Cerebellar nuclear complex (tissue), 1 donor: Measurements from ENCODE around the gene LTN1.
"Not testable (repeated sequence)": the region's sequence is repeated elsewhere in the genome, so short reads cannot be mapped to it uniquely, and the experiment has no call there.

Source experiments
- DNase-seq, 2 experiments: peaks; one replicate each; lab custom pipeline; 2025; lab: John Stamatoyannopoulos, UW

Gene LTN1

GRCh38 chr21:28979092-28979491, 13.6 kb downstream of the LTN1 start:
- DNase-seq, result no peak

DNA sequence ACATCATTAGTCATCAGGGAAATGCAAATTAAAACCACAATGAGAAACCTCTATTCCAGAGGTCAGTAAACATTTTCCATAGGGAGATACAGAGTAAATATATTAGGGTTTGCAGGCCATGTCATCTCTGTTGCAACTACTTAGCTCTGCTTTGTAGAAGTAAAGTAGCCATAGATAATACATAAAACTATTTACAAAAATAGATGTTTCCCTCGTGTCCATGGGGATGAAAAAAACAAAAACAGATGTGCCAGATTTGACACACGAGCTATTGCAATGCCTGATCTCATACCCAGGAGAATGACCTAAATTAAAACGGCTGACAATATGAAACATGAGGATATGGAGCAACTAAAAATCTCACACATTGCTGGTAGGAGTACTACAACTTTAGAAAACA, 17.3 kb downstream of the LTN1 start:
- no peak for DNase-seq

GRCh38 chr21:28974531-28975227, 18.0 kb downstream of the LTN1 start:
- DNase-seq, result no peak

GRCh38 chr21:28972398-28972797, 20.3 kb downstream of the LTN1 start:
- DNase-seq, result no peak

DNA sequence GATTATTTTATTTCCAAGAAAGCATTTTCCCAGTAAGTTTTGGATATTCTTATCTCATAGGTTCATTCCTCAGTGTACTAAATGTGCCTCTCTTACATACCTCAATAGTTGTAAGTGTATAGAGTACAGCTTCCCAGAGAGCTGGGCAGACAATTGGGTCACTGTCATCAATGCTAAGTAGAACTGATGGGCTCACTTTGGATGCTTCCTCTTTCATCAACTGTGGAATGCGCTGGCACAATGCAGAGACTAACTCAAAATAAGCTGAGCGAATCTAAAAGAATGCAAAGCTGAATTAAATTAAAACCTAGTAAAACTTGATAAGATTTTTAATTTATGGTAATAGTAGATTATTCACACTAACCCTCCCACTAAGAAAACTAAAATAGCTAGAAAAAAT, 21.5 kb downstream of the LTN1 start:
- DNase-seq, result no peak

DNA sequence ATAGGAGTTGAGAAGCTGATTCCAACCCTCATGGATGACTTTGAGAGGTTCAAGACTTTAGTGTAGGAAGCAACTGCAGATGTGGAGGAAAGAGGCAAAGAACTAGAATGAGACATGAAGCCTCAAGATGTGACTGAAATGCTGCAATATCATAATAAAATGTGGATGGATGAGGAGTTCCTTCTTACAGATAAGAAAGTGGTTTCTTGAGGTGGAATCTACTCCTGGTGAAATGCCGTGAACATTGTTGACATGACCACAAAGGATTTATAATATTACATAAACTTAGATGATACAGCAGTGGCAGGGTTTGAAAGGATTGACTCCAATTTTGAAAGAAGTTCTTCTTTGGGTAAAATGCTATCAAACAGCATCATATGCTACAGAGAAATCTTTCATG, 28.8 kb downstream of the LTN1 start:
- no peak for DNase-seq

- no peak for DNase-seq
Measured at GRCh38 chr21:28962465-28962864, 30.2 kb downstream of the LTN1 start.

GRCh38 chr21:28961927-28962326, 30.8 kb downstream of the LTN1 start:
- DNase-seq, result no peak

- no peak for DNase-seq
Measured at GRCh38 chr21:28960245-28960644, 32.4 kb downstream of the LTN1 start.

DNA sequence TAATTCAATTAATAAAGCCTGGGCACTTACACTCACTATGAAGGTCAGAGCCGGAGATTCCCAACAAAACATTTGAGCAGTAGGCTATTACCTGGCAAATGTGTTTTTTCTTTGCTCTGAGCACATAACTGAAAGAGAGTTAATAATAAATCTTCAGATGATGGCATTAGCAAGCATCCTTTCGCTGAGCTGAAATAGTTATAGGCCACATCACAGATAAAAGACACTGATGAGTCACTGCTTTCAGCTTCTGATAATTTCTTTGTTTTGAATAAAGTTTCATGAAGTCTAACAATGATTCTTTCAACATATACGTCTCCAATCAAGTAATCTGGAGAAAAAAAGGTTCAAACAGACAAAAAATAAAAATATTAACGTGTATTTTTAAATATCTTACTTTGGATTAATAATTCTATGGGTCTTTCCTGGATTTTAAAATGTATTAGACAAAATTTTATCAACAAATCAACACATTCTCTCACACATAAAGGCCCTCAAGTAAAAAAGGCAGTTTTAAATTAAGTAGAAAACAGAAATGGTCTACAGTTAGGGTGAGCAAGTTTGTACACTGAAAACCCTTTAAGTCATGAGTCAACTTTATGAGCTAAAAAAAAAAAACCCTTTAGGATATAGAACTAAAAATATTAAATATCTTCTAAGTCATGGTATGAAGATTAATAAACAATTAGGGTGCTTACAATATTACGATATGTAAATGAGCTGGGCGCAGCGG, 33.1 kb downstream of the LTN1 start:
- no peak for DNase-seq

DNA sequence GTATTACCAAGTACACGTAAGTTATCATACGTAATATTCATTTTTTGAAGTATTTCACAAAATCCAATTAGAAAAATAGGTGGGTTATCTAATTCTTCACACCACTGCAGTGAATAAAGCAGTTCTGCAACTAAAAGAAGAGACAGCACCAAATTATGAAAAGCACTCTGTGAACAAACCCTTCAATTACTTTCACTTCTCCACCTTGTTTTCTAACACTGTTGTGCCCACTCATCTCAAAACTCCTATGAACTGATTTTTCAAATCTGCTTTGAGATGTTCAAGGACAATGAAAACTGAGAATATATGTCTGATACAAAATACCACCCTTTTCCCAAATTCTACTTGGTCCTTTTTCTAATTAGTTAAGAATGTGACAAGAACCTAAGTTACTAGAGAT, 39.4 kb downstream of the LTN1 start:
- DNase-seq, result no peak

DNA sequence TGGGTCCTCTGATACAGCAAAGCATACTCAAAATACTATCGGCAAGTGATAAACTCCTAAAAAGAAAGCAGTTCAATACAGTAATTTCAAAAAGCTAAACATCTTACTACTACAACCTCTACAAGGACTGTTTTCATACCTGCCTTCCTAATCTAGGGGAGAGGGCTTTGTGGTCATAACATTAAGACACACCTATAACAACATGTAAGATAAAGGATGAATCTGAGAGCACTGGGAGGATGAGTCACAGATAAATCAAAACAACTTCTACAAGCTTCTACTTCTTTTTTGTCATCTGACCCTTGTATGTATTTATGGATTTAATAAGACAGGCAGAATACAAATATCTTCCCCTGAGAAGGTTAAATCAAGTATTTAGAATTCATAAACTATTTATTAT, 40.0 kb downstream of the LTN1 start:
- DNase-seq, result no peak

DNA sequence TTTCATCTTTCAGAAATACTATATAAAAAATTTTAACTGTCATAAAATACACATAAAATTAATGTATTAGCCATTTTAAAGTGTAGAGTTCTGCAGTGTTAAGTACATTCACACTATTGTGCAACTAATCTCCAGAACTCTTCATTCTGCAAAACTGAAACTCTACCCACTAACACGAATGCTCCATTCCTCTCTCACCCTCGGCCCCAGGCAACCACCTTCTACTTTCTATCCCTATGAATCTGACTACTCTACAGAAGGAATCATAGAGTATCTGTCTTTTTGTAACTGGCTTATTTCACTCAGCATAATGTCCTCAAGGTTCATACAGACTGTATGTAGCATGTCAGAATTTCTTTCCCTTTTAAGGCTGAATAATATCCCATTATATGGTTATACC, 43.4 kb downstream of the LTN1 start:
- no peak for DNase-seq

GRCh38 chr21:28944296-28944695, 48.4 kb downstream of the LTN1 start:
- no peak for DNase-seq

GRCh38 chr21:28943631-28944030, 49.0 kb downstream of the LTN1 start:
- no peak for DNase-seq

DNA sequence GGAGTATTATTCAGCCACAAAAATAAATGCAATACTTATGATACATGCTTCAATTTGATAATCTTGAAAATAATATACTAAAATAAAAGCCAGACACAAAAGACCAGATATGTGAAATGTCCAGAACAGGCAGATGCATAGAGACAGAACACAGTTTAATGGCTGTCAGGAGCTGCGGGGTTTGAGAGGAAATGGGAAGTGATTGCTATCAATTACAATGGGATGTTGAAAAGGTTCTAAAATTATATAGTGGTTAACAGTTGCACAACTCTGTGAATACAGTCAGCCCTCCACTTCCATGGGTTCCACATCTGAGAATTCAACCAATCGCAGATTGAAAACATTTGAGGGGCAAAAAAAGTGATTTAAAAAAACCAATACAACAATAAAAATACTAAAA, 54.0 kb downstream of the LTN1 start:
- DNase-seq, result no peak

DNA sequence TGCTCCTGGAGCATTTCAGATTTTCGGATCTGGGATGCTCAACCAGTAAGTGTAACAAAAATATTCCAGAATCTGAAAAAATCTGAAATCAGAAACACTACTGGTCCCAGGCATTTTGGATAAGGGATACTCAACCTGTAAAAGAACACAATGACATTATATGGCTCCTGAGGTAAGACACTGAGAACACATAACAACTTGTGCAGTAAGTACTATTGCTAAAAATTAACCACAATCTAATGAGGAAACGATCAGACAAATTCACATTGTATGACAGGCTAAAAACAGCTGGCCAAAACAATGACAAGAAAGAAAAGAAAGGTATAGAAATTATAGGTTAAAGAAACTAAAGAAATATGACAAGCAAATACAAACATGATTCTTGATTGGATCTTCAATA, 54.9 kb downstream of the LTN1 start:
- no peak for DNase-seq

DNA sequence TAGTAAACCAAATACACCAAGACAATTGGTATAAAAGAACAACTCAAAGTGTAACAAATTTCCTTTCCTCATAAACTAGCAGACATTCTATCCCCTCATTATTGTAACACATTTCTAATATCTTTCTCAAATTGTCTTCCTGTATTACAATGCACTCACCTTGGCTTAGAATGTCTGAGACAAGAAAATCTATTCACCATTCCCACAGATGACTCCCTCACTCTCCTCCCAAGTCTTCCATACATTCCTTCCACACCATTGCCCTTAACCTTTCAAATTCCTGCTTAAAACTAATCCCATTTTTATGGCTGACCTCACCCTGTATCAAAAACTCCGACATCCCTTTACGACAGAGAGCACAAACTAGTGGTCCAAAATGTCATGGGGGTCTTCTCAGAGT, 56.0 kb downstream of the LTN1 start:
- no peak for DNase-seq

DNA sequence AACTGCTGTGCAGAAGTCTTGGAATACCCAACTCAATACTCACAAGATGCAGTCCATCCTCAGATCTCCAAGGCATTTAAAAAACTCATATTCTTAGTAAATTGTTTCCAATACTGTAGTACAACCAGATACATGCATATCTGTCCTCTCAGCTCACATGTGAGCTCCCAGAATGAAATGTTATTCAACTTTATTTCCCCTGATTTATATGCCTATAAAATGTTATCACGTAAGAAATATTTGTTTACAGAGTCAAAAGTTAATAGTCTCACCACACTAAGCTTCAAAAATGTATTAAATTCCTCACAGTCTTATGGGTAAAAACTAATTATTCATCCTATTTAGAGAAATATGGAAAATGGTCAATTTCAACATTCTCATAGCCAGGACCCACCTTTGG, 56.6 kb downstream of the LTN1 start:
- no peak for DNase-seq

DNA sequence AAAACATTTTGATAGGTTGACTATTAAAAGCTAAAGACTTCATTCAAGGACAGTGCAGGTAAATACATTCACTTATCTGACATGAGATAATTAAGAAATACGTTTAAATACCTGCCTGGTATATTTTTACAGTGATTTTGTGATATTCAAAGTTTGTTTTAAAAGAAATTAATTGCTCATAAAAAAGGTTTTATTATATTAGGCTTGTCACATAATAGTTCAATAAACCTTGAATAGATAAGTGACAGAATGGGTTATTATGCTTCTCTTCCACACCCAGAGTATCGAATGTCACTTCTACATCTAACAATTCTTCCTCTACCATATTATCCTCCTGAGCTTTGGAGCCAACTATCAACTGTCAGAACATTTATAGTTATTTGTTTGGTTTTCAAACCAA, 60.0 kb downstream of the LTN1 start:
- no peak for DNase-seq

GRCh38 chr21:28931708-28932372, 60.8 kb downstream of the LTN1 start:
- not testable (repeated sequence) for DNase-seq

DNA sequence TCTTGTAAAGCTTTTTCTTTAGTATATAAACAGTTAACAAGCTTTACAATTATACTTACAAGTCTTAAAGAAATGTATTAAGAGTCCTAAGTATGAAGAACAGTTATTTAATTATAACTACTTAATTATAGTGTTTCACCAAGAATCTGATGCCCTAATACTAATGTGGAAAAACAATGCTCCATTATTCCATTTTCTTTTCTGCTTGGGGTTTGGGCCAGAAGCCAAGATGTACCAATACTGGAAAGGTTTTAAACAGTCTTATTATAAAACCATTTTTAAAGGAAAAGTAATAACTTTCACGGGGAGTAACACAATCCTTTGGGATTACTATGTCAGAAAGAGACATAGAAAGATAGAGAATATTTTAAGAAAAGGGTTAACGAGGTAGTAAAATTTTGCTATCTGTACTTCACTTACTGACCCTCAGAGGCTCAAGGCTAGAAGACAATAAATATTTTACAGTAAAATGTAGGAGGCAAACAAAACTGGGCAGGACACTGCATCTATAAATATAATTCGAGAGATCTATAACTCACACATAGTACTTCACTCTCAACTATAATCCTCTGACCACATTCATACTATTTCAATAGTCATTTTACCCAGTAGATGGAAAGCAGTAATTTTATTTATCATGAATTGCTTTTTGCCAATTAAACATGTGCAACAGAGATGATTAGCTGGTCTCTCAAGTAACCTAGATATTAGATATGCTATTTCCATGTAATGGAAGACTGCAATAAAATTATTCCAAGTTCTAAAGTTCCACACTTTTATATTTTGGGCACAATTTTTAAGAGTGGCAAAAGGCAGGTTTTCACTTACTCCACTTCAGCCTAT, 63.9 kb downstream of the LTN1 start:
- DNase-seq, result no peak
